DOHH2 (cell line): ENCODE data around the gene GPR62.

Experiments
- H3F3A ChIP-seq: fragments of 200-600 bp; sonication (generic), shearing (Covaris generic); 2 replicates; pipeline ENCODE4 v1.6.0; 2016; ENCODE audit warnings: antibody characterized with exemption, mild to moderate bottlenecking; ENCODE audit not compliant: control insufficient read depth, insufficient read depth
- H3K27ac ChIP-seq: fragments of 200-600 bp; sonication (generic); 2 replicates; pipeline ENCODE4 v1.5.1; 2014; ENCODE audit warnings: low read depth, mild to moderate bottlenecking, low read length, moderate library complexity
- H3K27me3 ChIP-seq: fragments of 200-600 bp; sonication (generic); 2 replicates; pipeline ENCODE4 v1.6.1; 2014; ENCODE audit warnings: mild to moderate bottlenecking, low read length, mixed read lengths; ENCODE audit not compliant: control insufficient read depth
- H3K36me3 ChIP-seq: fragments of 200-600 bp; sonication (generic); 2 replicates; pipeline ENCODE4 v1.6.1; 2014; ENCODE audit warnings: mild to moderate bottlenecking, low read length, moderate library complexity, mixed read lengths; ENCODE audit not compliant: control insufficient read depth
- H3K4me1 ChIP-seq: fragments of 200-600 bp; sonication (generic); 2 replicates; pipeline ENCODE4 v1.6.1; 2014; ENCODE audit warnings: mild to moderate bottlenecking, low read length, mixed read lengths; ENCODE audit not compliant: control insufficient read depth
- H3K4me2 ChIP-seq: fragments of 200-600 bp; sonication (generic); 2 replicates; pipeline ENCODE4 v1.6.0; 2014; ENCODE audit warnings: mild to moderate bottlenecking, low read length, moderate library complexity
- H3K4me3 ChIP-seq: fragments of 200-600 bp; sonication (generic); 2 replicates; pipeline ENCODE4 v1.5.1; 2014; ENCODE audit warnings: mild to moderate bottlenecking, low read length, mixed read lengths
- H3K79me2 ChIP-seq: fragments of 200-600 bp; sonication (generic); 2 replicates; pipeline ENCODE4 v1.6.1; 2014; ENCODE audit warnings: mild to moderate bottlenecking, low read length, mixed read lengths; ENCODE audit not compliant: control insufficient read depth
- H3K9me2 ChIP-seq: fragments of 200-600 bp; sonication (generic); replicated peaks from 2 replicates; pipeline ENCODE4 v1.6.1; 2014; ENCODE audit warnings: mild to moderate bottlenecking, low read length, mixed read lengths; ENCODE audit not compliant: control insufficient read depth
- H3K9me3 ChIP-seq: fragments of 200-600 bp; sonication (generic); 2 replicates; pipeline ENCODE4 v1.6.1; 2014; ENCODE audit warnings: antibody characterized with exemption, low read length, mixed read lengths; ENCODE audit not compliant: control insufficient read depth, insufficient read depth
- H4K20me1 ChIP-seq: fragments of 200-600 bp; sonication (generic); 2 replicates; pipeline ENCODE4 v1.6.0; 2014; ENCODE audit warnings: low read depth, mild to moderate bottlenecking, antibody characterized with exemption, low read length, moderate library complexity; ENCODE audit not compliant: control insufficient read depth, insufficient read depth
- CTCF ChIP-seq: fragments of 200-600 bp; sonication (generic); IDR thresholded peaks from one replicate; pipeline ENCODE4 v1.5.1; 2014; ENCODE audit warnings: antibody characterized with exemption, mild to moderate bottlenecking, low read depth, low read length; ENCODE audit not compliant: poor library complexity, severe bottlenecking
- EZH2phosphoT487 ChIP-seq: fragments of 200-600 bp; sonication (generic); IDR thresholded peaks from 2 replicates; pipeline ENCODE4 v1.6.1; 2017; ENCODE audit warnings: borderline replicate concordance, mild to moderate bottlenecking, antibody characterized with exemption, low read length, moderate library complexity, mixed read lengths

GPR62 gene

GRCh38 chr3:51929420-51930003 is 25.7 kb upstream of the GPR62 start:
- H4K20me1 ChIP-seq, result no peaks in the 10 kb centered on the region
- peaks cover 16% of the 10 kb centered on the region for H3K36me3 ChIP-seq
- no peaks in the 10 kb centered on the region for H3F3A ChIP-seq
- H3K4me3 ChIP-seq, result no peak overlapping the region
- no peaks in the 10 kb centered on the region for H3K4me1 ChIP-seq
- H3K9me3 ChIP-seq, result no peaks in the 10 kb centered on the region
- no peaks in the 10 kb centered on the region for H3K9me2 ChIP-seq
- no peaks in the 10 kb centered on the region for H3K79me2 ChIP-seq
- H3K27me3 ChIP-seq, result no peaks in the 10 kb centered on the region
- no peak overlapping the region for H3K27ac ChIP-seq
- TF ChIP-seq EZH2phosphoT487, result no peak
- no peak for TF ChIP-seq CTCF
- no peak overlapping the region for H3K4me2 ChIP-seq

GRCh38 chr3:51930439-51930838 is 24.7 kb upstream of the GPR62 start:
- TF ChIP-seq CTCF, result no peak
- TF ChIP-seq EZH2phosphoT487, result no peak
- Histone ChIP-seq H3F3A (no peaks in the 10 kb centered on the region), H3K27me3 (no peaks in the 10 kb centered on the region), H3K9me3 (no peaks in the 10 kb centered on the region), H3K27ac (no peak overlapping the region), H3K36me3 (peaks cover 24% of the 10 kb centered on the region), H3K4me1 (no peaks in the 10 kb centered on the region), H3K79me2 (no peaks in the 10 kb centered on the region), H3K4me2 (no peak overlapping the region), H3K4me3 (no peak overlapping the region), H4K20me1 (no peaks in the 10 kb centered on the region), H3K9me2 (no peaks in the 10 kb centered on the region)

GRCh38 chr3:51931756-51932155 is 23.4 kb upstream of the GPR62 start:
- Histone ChIP-seq H3K9me3 (no peaks in the 10 kb centered on the region), H3K27me3 (no peaks in the 10 kb centered on the region), H3K36me3 (peaks cover 37% of the 10 kb centered on the region), H3K4me2 (no peak overlapping the region), H3K4me1 (no peaks in the 10 kb centered on the region), H3K27ac (no peak overlapping the region), H4K20me1 (no peaks in the 10 kb centered on the region), H3K79me2 (no peaks in the 10 kb centered on the region), H3F3A (no peaks in the 10 kb centered on the region), H3K9me2 (no peaks in the 10 kb centered on the region), H3K4me3 (no peak overlapping the region)
- no peak for TF ChIP-seq EZH2phosphoT487
- TF ChIP-seq CTCF, result no peak
